K562 (cell line): ENCODE measurements around the gene MBNL1. TPM values are rescaled to one million over a fixed set of nuclear protein-coding genes. Genes with fewer than 3 reads are reported as not detected.

Source experiments
- BMI1 ChIP-seq: fragments of 150-350 bp; IDR thresholded peaks from 2 replicates; pipeline ENCODE4 v1.6.1; 2014; ENCODE audit warnings: low read length
- CHD2 ChIP-seq: IDR thresholded peaks from 2 replicates; pipeline ENCODE4 v1.6.1; 2011; ENCODE audit warnings: low read depth, low read length
- CREB1 ChIP-seq, 2 experiments: sonication (generic) in 1 of 2; formaldehyde crosslinking in 1 of 2; IDR thresholded peaks; 2 replicates each; pipeline versions ENCODE4 v1.6.1 to v1.8.0; 2012 to 2022; ENCODE audit warnings: inconsistent platforms in 1 of 2, mild to moderate bottlenecking in 1 of 2, missing genetic modification reagents in 1 of 2, moderate library complexity in 1 of 2
- CTBP1 ChIP-seq: fragments of 450-650 bp; IDR thresholded peaks from 2 replicates; pipeline ENCODE4 v1.6.1; 2016; ENCODE audit warnings: borderline replicate concordance
- DMBX1 ChIP-seq: fragments of 250-450 bp; sonication (Bioruptor Pico); IDR thresholded peaks from 2 replicates; pipeline ENCODE4 v1.8.0; 2022; ENCODE audit warnings: inconsistent platforms, mild to moderate bottlenecking, moderate library complexity, borderline replicate concordance
- GTF2A2 ChIP-seq: IDR thresholded peaks from 2 replicates; pipeline ENCODE4 v1.6.1; 2016; ENCODE audit warnings: mild to moderate bottlenecking, missing genetic modification characterization, missing compliant biosample characterization
- KAT8 ChIP-seq: fragments of 450-650 bp; IDR thresholded peaks from 2 replicates; pipeline ENCODE4 v1.6.1; 2016; ENCODE audit warnings: low read depth, mild to moderate bottlenecking
- KLF10 ChIP-seq: fragments of 250-450 bp; sonication (Bioruptor Pico); IDR thresholded peaks from 2 replicates; pipeline ENCODE4 v1.6.1; 2021; ENCODE audit warnings: matching md5 sums
- KLF6 ChIP-seq: fragments of 250-450 bp; sonication (Bioruptor Pico); IDR thresholded peaks from 2 replicates; pipeline ENCODE4 v1.4.0; 2020; ENCODE audit warnings: mild to moderate bottlenecking, moderate library complexity, borderline replicate concordance
- MEIS2 ChIP-seq: fragments of 450-650 bp; IDR thresholded peaks from 2 replicates; pipeline ENCODE4 v1.6.1; 2014; ENCODE audit warnings: mild to moderate bottlenecking; ENCODE audit not compliant: partially characterized antibody
- RBM39 ChIP-seq: fragments of 200-400 bp; formaldehyde crosslinking; optimal IDR thresholded peaks from 2 replicates; pipeline ENCODE3; 2018; ENCODE audit warnings: low read depth, low read length
- XRCC3 ChIP-seq: fragments of 450-650 bp; IDR thresholded peaks from 2 replicates; pipeline ENCODE4 v1.6.1; 2017; ENCODE audit warnings: mild to moderate bottlenecking, moderate library complexity
- ZBTB1 ChIP-seq: sonication (generic); formaldehyde crosslinking; IDR thresholded peaks from 2 replicates; pipeline ENCODE4 v1.8.1; 2023; ENCODE audit warnings: missing genetic modification reagents, low read depth, mild to moderate bottlenecking, borderline replicate concordance
- ZFP1 ChIP-seq: fragments of 450-650 bp; formaldehyde crosslinking; IDR thresholded peaks from 2 replicates; pipeline ENCODE4 v1.4.0; 2020; ENCODE audit warnings: mild to moderate bottlenecking, mixed read lengths
- ZNF764 ChIP-seq: fragments of 250-450 bp; sonication (Bioruptor Pico); IDR thresholded peaks from 2 replicates; pipeline ENCODE4 v1.4.0; 2020; ENCODE audit warnings: low read depth, mild to moderate bottlenecking, moderate library complexity
- polyA plus RNA-seq, 8 experiments: library from polyadenylated mRNA; depleted of rRNA in 4 of 8; stranded (reverse) in 5 of 8; unstranded in 3 of 8; fragments of >200 nt; fragmentation: Nextera tagmentation in 2 of 8; fragmentation: Illumina TruSeq in 1 of 8; extraction: Ambion mirVana in 2 of 8; extraction: Trizol in 1 of 8; gene quantifications; 2 replicates each; pipeline versions ENCODE4 v1.2.1 to v1.2.3, GENCODE V29; 2011 to 2014; ENCODE audit warnings: inconsistent platforms in 1 of 8, missing spikeins in 1 of 8
- total RNA-seq, 7 experiments: library from RNA; depleted of rRNA in 6 of 7; stranded (reverse); fragments of >200 nt in 6 of 7; fragmentation: Illumina TruSeq in 2 of 7; extraction: Trizol in 2 of 7; gene quantifications; 2 replicates each; pipeline versions ENCODE4 v1.2.1 to v1.2.3, GENCODE V29; 2011 to 2021; ENCODE audit warnings: low replicate concordance in 1 of 7
- TF ChIP-seq, protein P1 (sequence below): sonication (generic); formaldehyde crosslinking; IDR thresholded peaks from 2 replicates; pipeline ENCODE4 v1.8.1; 2023; ENCODE audit warnings: missing genetic modification reagents, mild to moderate bottlenecking, borderline replicate concordance
- TF ChIP-seq, protein P2 (sequence below), 2 experiments: fragments of 450-650 bp; IDR thresholded peaks; 2 replicates each; pipeline ENCODE4 v1.6.1; 2016; ENCODE audit warnings: mild to moderate bottlenecking in 2 of 2, borderline replicate concordance in 1 of 2, low read depth in 1 of 2, moderate library complexity in 1 of 2

Gene MBNL1
- total and polyA plus RNA-seq, 9 of the 15 experiments (the other 6 are each of a cell fraction or from before 2014, with no cell fraction given), result 70.3 to 243 (median 220) TPM

DNA sequence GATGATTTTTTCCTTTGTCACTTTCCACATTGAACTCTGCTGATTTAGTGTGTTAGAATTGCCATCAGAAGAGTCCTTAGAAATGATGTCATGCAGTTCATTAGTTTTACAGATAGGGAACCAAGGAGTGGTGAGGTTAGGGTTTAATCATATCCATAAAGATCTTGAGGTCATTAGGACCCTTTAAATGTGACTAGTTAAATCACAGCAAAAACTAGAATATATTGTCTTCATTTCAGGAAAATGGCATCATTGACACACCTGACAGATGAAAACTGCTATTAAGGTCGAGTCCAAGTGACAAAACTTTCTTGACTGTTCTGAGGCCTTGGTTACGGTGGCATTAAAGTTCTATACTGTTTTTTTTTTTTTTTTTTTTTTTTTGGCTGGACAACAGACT, 50.5 kb downstream of the MBNL1 start (continued):
- TF ChIP-seq ZFP1 (CRISPR knock-in tag) (no peak), ZNF764 (CRISPR knock-in tag) (no peak), XRCC3 (no peak), KLF6 (CRISPR knock-in tag) (no peak), CREB1 (IDR thresholded peaks at IDR 0.05) (peak; percentile 20; the same call in 1 of the 2 replicates), CREB1 (CRISPR knock-in tag; IDR thresholded peaks at IDR 0.05) (no peak), CHD2 (no peak), DMBX1 (CRISPR knock-in tag) (no peak), KLF10 (no peak), GTF2A2 (tag) (no peak), KAT8 (no peak), ZBTB1 (CRISPR knock-in tag) (no peak), MEIS2 (peak; percentile 43), CTBP1 (no peak), BMI1 (no peak), RBM39 (no peak)
- TF ChIP-seq, protein P1, sequence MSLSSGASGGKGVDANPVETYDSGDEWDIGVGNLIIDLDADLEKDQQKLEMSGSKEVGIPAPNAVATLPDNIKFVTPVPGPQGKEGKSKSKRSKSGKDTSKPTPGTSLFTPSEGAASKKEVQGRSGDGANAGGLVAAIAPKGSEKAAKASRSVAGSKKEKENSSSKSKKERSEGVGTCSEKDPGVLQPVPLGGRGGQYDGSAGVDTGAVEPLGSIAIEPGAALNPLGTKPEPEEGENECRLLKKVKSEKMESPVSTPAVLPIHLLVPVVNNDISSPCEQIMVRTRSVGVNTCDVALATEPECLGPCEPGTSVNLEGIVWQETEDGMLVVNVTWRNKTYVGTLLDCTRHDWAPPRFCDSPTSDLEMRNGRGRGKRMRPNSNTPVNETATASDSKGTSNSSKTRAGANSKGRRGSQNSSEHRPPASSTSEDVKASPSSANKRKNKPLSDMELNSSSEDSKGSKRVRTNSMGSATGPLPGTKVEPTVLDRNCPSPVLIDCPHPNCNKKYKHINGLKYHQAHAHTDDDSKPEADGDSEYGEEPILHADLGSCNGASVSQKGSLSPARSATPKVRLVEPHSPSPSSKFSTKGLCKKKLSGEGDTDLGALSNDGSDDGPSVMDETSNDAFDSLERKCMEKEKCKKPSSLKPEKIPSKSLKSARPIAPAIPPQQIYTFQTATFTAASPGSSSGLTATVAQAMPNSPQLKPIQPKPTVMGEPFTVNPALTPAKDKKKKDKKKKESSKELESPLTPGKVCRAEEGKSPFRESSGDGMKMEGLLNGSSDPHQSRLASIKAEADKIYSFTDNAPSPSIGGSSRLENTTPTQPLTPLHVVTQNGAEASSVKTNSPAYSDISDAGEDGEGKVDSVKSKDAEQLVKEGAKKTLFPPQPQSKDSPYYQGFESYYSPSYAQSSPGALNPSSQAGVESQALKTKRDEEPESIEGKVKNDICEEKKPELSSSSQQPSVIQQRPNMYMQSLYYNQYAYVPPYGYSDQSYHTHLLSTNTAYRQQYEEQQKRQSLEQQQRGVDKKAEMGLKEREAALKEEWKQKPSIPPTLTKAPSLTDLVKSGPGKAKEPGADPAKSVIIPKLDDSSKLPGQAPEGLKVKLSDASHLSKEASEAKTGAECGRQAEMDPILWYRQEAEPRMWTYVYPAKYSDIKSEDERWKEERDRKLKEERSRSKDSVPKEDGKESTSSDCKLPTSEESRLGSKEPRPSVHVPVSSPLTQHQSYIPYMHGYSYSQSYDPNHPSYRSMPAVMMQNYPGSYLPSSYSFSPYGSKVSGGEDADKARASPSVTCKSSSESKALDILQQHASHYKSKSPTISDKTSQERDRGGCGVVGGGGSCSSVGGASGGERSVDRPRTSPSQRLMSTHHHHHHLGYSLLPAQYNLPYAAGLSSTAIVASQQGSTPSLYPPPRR (CRISPR knock-in tag), result no peak
- TF ChIP-seq, protein P2, sequence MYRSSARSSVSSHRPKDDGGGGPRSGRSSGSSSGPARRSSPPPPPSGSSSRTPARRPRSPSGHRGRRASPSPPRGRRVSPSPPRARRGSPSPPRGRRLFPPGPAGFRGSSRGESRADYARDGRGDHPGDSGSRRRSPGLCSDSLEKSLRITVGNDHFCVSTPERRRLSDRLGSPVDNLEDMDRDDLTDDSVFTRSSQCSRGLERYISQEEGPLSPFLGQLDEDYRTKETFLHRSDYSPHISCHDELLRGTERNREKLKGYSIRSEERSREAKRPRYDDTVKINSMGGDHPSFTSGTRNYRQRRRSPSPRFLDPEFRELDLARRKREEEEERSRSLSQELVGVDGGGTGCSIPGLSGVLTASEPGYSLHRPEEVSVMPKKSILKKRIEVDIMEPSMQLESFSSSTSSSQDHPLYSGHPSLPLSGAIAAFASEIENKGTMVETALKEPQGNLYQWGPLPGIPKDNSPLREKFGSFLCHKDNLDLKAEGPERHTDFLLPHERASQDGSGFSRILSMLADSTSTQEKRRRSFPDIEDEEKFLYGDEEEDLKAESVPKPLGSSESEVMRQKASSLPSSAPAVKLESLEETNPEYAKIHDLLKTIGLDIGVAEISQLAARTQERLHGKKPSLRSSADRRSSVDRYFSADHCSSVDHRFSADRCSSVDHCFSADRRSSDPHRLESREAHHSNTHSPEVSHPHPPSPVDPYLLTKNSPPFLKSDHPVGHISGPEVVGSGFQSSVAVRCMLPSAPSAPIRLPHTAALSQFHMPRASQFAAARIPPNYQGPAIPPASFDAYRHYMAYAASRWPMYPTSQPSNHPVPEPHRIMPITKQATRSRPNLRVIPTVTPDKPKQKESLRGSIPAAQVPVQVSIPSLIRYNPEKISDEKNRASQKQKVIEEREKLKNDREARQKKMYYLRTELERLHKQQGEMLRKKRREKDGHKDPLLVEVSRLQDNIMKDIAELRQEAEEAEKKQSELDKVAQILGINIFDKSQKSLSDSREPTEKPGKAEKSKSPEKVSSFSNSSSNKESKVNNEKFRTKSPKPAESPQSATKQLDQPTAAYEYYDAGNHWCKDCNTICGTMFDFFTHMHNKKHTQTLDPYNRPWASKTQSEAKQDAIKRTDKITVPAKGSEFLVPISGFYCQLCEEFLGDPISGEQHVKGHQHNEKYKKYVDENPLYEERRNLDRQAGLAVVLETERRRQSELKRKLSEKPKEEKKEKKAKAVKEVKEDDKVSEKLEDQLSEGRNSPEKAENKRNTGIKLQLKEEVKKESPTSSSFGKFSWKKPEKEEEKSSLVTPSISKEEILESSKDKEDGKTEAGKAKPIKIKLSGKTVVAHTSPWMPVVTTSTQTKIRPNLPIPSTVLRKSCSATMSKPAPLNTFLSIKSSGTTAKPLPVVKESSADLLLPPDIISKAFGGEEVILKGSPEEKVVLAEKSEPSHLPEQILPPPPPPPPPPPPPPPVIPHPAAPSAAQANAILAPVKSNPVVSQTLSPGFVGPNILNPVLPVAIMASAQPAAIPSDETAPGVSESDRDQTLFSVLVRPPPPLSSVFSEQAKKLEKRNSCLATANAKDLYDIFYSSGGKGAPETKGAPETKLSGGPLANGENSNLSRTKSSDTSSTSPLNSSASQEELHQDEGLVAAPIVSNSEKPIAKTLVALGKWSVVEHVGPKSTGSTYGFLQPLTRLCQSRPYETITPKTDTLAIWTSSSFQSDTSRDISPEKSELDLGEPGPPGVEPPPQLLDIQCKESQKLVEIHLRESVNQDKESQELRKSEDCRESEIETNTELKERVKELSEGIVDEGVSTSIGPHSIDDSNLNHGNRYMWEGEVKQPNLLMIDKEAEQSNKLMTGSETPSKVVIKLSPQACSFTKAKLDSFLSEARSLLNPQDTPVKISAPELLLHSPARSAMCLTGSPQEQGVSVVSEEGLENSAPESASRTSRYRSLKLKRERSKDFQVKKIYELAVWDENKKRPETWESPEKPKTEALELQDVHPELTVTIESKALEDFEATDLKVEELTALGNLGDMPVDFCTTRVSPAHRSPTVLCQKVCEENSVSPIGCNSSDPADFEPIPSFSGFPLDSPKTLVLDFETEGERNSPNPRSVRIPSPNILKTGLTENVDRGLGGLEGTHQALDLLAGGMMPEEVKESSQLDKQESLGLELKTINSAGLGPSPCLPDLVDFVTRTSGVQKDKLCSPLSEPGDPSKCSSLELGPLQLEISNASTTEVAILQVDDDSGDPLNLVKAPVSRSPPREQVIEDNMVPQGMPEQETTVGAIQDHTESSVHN (IDR thresholded peaks at IDR 0.05; ENCODE audit: borderline replicate concordance in 1 of 2, low read depth in 1 of 2), result no peak
